Parathyroid adenoma (tissue), 2 donors: ENCODE results near the gene PSENEN.

ENCODE experiments used
- H2AFZ ChIP-seq: fragments of 300-600 bp; sonication (generic); one replicate; pipeline ENCODE4 v1.7.0; 2017; ENCODE audit warnings: antibody characterized with exemption, mild to moderate bottlenecking
- H3K27ac ChIP-seq: fragments of 300-600 bp; sonication (generic); one replicate; pipeline ENCODE4 v1.7.0; 2017
- H3K27me3 ChIP-seq: fragments of 300-600 bp; sonication (generic); one replicate; pipeline ENCODE4 v1.7.0; 2017; ENCODE audit warnings: low read length; ENCODE audit not compliant: control insufficient read depth, insufficient read depth
- H3K36me3 ChIP-seq: fragments of 300-600 bp; sonication (generic); one replicate; pipeline ENCODE4 v1.7.0; 2017; ENCODE audit warnings: low read length; ENCODE audit not compliant: control insufficient read depth, insufficient read depth
- H3K4me1 ChIP-seq: fragments of 300-600 bp; sonication (generic); one replicate; pipeline ENCODE4 v1.7.0; 2017; ENCODE audit warnings: control low read depth
- H3K4me2 ChIP-seq: fragments of 300-600 bp; sonication (generic); one replicate; pipeline ENCODE4 v1.7.0; 2017; ENCODE audit warnings: low read length
- H3K4me3 ChIP-seq: fragments of 300-600 bp; sonication (generic); one replicate; pipeline ENCODE4 v1.7.0; 2017; ENCODE audit warnings: low read depth, low read length
- H3K79me2 ChIP-seq: fragments of 300-600 bp; sonication (generic); one replicate; pipeline ENCODE4 v1.7.0; 2017; ENCODE audit warnings: control low read depth
- H3K9ac ChIP-seq: fragments of 300-600 bp; sonication (generic); one replicate; pipeline ENCODE4 v1.7.0; 2017; ENCODE audit warnings: mild to moderate bottlenecking
- H3K9me3 ChIP-seq: fragments of 300-600 bp; sonication (generic); one replicate; pipeline ENCODE4 v1.7.0; 2017; ENCODE audit warnings: low read length; ENCODE audit not compliant: control insufficient read depth
- CTCF ChIP-seq: fragments of 300-600 bp; sonication (generic); IDR thresholded peaks from one replicate; pipeline ENCODE4 v1.7.0; 2017; ENCODE audit warnings: antibody characterized with exemption, mild to moderate bottlenecking
- donor health status: primary hyperparathyroidism.

The PSENEN gene

DNA sequence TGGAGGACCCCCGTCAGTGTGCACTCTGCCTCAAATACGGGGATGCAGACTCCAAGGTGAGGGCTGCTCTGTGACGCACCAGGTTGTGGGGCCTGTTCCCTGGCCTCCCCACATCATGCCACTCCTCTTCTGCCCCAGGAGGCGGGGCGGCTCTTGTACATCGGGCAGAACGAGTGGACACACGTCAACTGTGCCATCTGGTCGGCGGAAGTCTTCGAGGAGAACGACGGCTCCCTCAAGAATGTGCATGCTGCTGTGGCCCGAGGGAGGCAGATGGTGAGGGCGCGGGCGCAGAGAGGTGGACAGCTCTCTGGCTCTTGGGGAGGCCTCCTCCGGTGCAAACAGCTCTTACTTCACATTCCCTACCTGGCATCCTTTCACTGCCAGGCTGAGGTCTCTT is 16.4 kb upstream of the PSENEN start:
- Histone ChIP-seq H3K27ac (no peak overlapping the region), H3K36me3 (no peaks in the 10 kb centered on the region), H3K9ac (no peak overlapping the region), H2AFZ (no peak overlapping the region), H3K79me2 (peaks cover 6% of the 10 kb centered on the region), H3K27me3 (no peaks in the 10 kb centered on the region), H3K4me3 (no peak overlapping the region), H3K4me2 (no peak overlapping the region), H3K4me1 (no peaks in the 10 kb centered on the region), H3K9me3 (no peaks in the 10 kb centered on the region)
- no peak for TF ChIP-seq CTCF

GRCh38 chr19:35729763-35730162 is 15.7 kb upstream of the PSENEN start:
- Histone ChIP-seq H3K79me2 (peaks cover 6% of the 10 kb centered on the region), H3K9me3 (no peaks in the 10 kb centered on the region), H3K4me1 (no peaks in the 10 kb centered on the region), H3K4me2 (no peak overlapping the region), H3K36me3 (no peaks in the 10 kb centered on the region), H3K27me3 (no peaks in the 10 kb centered on the region), H3K4me3 (no peak overlapping the region), H3K9ac (no peak overlapping the region), H2AFZ (no peak overlapping the region), H3K27ac (no peak overlapping the region)
- TF ChIP-seq CTCF, result no peak

GRCh38 chr19:35730326-35730725 is 15.1 kb upstream of the PSENEN start:
- Histone ChIP-seq H3K27ac (no peak overlapping the region), H3K9ac (no peak overlapping the region), H2AFZ (no peak overlapping the region), H3K4me3 (no peak overlapping the region), H3K4me2 (no peak overlapping the region), H3K27me3 (no peaks in the 10 kb centered on the region), H3K9me3 (no peaks in the 10 kb centered on the region), H3K79me2 (peaks cover 4% of the 10 kb centered on the region), H3K36me3 (no peaks in the 10 kb centered on the region), H3K4me1 (no peaks in the 10 kb centered on the region)
- TF ChIP-seq CTCF, result no peak

- Histone ChIP-seq H3K27me3 (no peaks in the 10 kb centered on the region), H3K4me1 (no peaks in the 10 kb centered on the region), H3K4me3 (no peak overlapping the region), H3K4me2 (no peak overlapping the region), H3K36me3 (no peaks in the 10 kb centered on the region), H3K9me3 (no peaks in the 10 kb centered on the region), H3K79me2 (peaks cover 3% of the 10 kb centered on the region), H2AFZ (no peak overlapping the region), H3K9ac (no peak overlapping the region), H3K27ac (no peak overlapping the region)
- TF ChIP-seq CTCF, result no peak
These were observed 14.1 kb upstream of the PSENEN start for GRCh38 chr19:35731353-35731752.

GRCh38 chr19:35731779-35732405 is 13.6 kb upstream of the PSENEN start:
- no peaks in the 10 kb centered on the region for H3K36me3 ChIP-seq
- H3K27me3 ChIP-seq, result no peaks in the 10 kb centered on the region
- TF ChIP-seq CTCF, result no peak
- H3K27ac ChIP-seq, result no peak overlapping the region
- H3K9me3 ChIP-seq, result no peaks in the 10 kb centered on the region
- no peak overlapping the region for H3K9ac ChIP-seq
- no peaks in the 10 kb centered on the region for H3K4me1 ChIP-seq
- no peak overlapping the region for H3K4me3 ChIP-seq
- H2AFZ ChIP-seq, result no peak overlapping the region
- peaks cover 3% of the 10 kb centered on the region for H3K79me2 ChIP-seq
- no peak overlapping the region for H3K4me2 ChIP-seq
